A549 (cell line): ENCODE results near the gene PODN. TPM values are rescaled to one million over a fixed set of nuclear protein-coding genes. Genes with fewer than 3 reads are reported as not detected.

Experiments used
- ATAC-seq, 2 experiments: fragments of 200-7000 bp in 1 of 2; fragments of >200 bp in 1 of 2; cut with Nextera tagmentation in 1 of 2; cut with Tn5 transposase in 1 of 2; 3 replicates each; pipeline versions ENCODE4 v1.8.0 to v1.9.1; 2018 to 2020; ENCODE audit warnings: mild to moderate bottlenecking in 1 of 2, moderate library complexity in 1 of 2
- CTCF ChIA-PET: fragments of 300-600 bp; sonication (Branson Sonifier 250); formaldehyde crosslinking; extraction: SDS; loops from one replicate; lab custom pipeline; 2021; ENCODE audit warnings: antibody characterized with exemption, inconsistent platforms; lab: Yijun Ruan, JAX
- POLR2A ChIA-PET: fragments of 350-600 bp; formaldehyde crosslinking; extraction: SDS; loops from one replicate; lab custom pipeline; 2021; ENCODE audit warnings: antibody characterized with exemption, inconsistent platforms; lab: Yijun Ruan, JAX
- DNase-seq, 2 experiments: peaks; one replicate each; pipeline versions ENCODE4 v3.0.0 to v3.0.0-alpha.2; 2011 to 2016; ENCODE audit warnings: low read depth in 1 of 2, low spot score in 1 of 2
- FAIRE-seq: peaks from 2 replicates; lab custom pipeline; 2011; peaks lifted over from hg19 to GRCh38; lab: Jason Lieb, UNC
- H3K27ac ChIP-seq, 2 experiments: fragments of >200 bp; sonication (Bioruptor Twin); formaldehyde crosslinking; 3 replicates each; pipeline ENCODE4 v1.5.1; 2016 to 2017
- H3K4me1 ChIP-seq: fragments of >200 bp; sonication (Bioruptor Twin); formaldehyde crosslinking; 3 replicates; pipeline ENCODE4 v1.6.1; 2016
- H3K4me2 ChIP-seq: fragments of >200 bp; sonication (Bioruptor Twin); formaldehyde crosslinking; 3 replicates; pipeline ENCODE4 v1.6.1; 2016
- H3K4me3 ChIP-seq: fragments of >200 bp; sonication (Bioruptor Twin); formaldehyde crosslinking; 3 replicates; pipeline ENCODE4 v1.5.1; 2016
- H3K9me3 ChIP-seq: fragments of >200 bp; sonication (Bioruptor Twin); formaldehyde crosslinking; 3 replicates; pipeline ENCODE4 v1.6.1; 2016
- CBX2 ChIP-seq: fragments of 200-600 bp; sonication (generic); IDR thresholded peaks from 2 replicates; pipeline ENCODE4 v1.6.1; 2016; ENCODE audit warnings: low read depth, mild to moderate bottlenecking, borderline replicate concordance
- CEBPB ChIP-seq, 2 experiments: fragments of >200 bp in 1 of 2; sonication (Bioruptor Twin) in 1 of 2; formaldehyde crosslinking in 1 of 2; IDR thresholded peaks; 2 replicates each; pipeline ENCODE4 v1.6.1; 2012 to 2016
- HMGXB4 ChIP-seq: fragments of 250-450 bp; sonication (Bioruptor Pico); IDR thresholded peaks from 2 replicates; pipeline ENCODE4 v1.5.0; 2021; ENCODE audit warnings: mild to moderate bottlenecking, moderate library complexity, borderline replicate concordance
- KDM1A ChIP-seq: fragments of 200-600 bp; sonication (generic); IDR thresholded peaks from 2 replicates; pipeline ENCODE4 v1.6.1; 2016; ENCODE audit warnings: low read depth, mild to moderate bottlenecking
- MAFK ChIP-seq: fragments of 450-650 bp; IDR thresholded peaks from 2 replicates; pipeline ENCODE4 v1.6.1; 2014; ENCODE audit not compliant: partially characterized antibody
- PHF8 ChIP-seq: fragments of 200-600 bp; sonication (generic); IDR thresholded peaks from 2 replicates; pipeline ENCODE4 v1.6.1; 2016; ENCODE audit warnings: low read depth, mild to moderate bottlenecking, antibody characterized with exemption, moderate library complexity, borderline replicate concordance
- POLR2A ChIP-seq: IDR thresholded peaks from 2 replicates; pipeline ENCODE4 v1.6.1; 2012; ENCODE audit warnings: mild to moderate bottlenecking, low read length
- RAD21 ChIP-seq, 2 experiments: fragments of >200 bp in 1 of 2; sonication (Bioruptor Twin) in 1 of 2; formaldehyde crosslinking in 1 of 2; IDR thresholded peaks in 1 of 2; conservative IDR thresholded peaks in 1 of 2; 2 replicates in 1 of 2; 3 replicates in 1 of 2; pipeline ENCODE4 v1.6.1; 2012 to 2018; ENCODE audit warnings: inconsistent platforms in 1 of 2
- RARB ChIP-seq: fragments of 250-450 bp; sonication (Bioruptor Pico); IDR thresholded peaks from 2 replicates; pipeline ENCODE4 v1.8.0; 2021; ENCODE audit warnings: mild to moderate bottlenecking, moderate library complexity
- RCOR1 ChIP-seq: fragments of 150-350 bp; IDR thresholded peaks from 2 replicates; pipeline ENCODE4 v1.6.1; 2014; ENCODE audit warnings: antibody characterized with exemption, low read length, low read depth
- SMC3 ChIP-seq: fragments of >200 bp; sonication (Bioruptor Twin); formaldehyde crosslinking; IDR thresholded peaks from 3 replicates; pipeline ENCODE4 v1.6.1; 2018; ENCODE audit warnings: inconsistent platforms
- TFCP2L1 ChIP-seq: fragments of 250-450 bp; sonication (Bioruptor Pico); IDR thresholded peaks from 2 replicates; pipeline ENCODE4 v1.5.0; 2021; ENCODE audit warnings: mild to moderate bottlenecking
- ZFP36 ChIP-seq: fragments of 450-650 bp; IDR thresholded peaks from 2 replicates; pipeline ENCODE4 v1.6.1; 2014; ENCODE audit warnings: borderline replicate concordance; ENCODE audit not compliant: partially characterized antibody
- WGBS: methylation state at CpG from one replicate; pipeline ENCODE4 v1.1.6; 2017; ENCODE audit errors: missing lambda C conversion rate; 5-methylcytosine and 5-hydroxymethylcytosine counted together
- polyA plus RNA-seq, 4 experiments: library from polyadenylated mRNA; depleted of rRNA in 3 of 4; stranded (reverse); fragments of >200 nt; fragmentation: RNase III in 1 of 4; extraction: RNeasy Plus Mini Kit Qiagen cat#74134 plus additional on column Dnase treatment in 1 of 4; gene quantifications; 2 replicates in 3 of 4; 3 replicates in 1 of 4; pipeline ENCODE4 v1.2.3, GENCODE V29; 2011 to 2017
- TF ChIP-seq, protein P1 (sequence below): fragments of 150-350 bp; IDR thresholded peaks from 2 replicates; pipeline ENCODE4 v1.6.1; 2014; ENCODE audit warnings: low read depth, mild to moderate bottlenecking, low read length
- TF ChIP-seq, protein P2 (sequence below): IDR thresholded peaks from 2 replicates; pipeline ENCODE4 v1.6.1; 2012
- TF ChIP-seq, protein P3 (sequence below): fragments of >200 bp; sonication (Bioruptor Twin); formaldehyde crosslinking; IDR thresholded peaks from 2 replicates; pipeline ENCODE4 v1.6.1; 2016
- TF ChIP-seq, protein P4 (sequence below): fragments of 200-600 bp; sonication (generic); IDR thresholded peaks from 2 replicates; pipeline ENCODE4 v1.6.1; 2016; ENCODE audit warnings: antibody characterized with exemption, mild to moderate bottlenecking, moderate library complexity

PODN gene
- polyA plus RNA-seq, 2 of the 4 experiments (the other 2 are of a cell fraction) = 0.05 TPM; not detected in 1

DNA sequence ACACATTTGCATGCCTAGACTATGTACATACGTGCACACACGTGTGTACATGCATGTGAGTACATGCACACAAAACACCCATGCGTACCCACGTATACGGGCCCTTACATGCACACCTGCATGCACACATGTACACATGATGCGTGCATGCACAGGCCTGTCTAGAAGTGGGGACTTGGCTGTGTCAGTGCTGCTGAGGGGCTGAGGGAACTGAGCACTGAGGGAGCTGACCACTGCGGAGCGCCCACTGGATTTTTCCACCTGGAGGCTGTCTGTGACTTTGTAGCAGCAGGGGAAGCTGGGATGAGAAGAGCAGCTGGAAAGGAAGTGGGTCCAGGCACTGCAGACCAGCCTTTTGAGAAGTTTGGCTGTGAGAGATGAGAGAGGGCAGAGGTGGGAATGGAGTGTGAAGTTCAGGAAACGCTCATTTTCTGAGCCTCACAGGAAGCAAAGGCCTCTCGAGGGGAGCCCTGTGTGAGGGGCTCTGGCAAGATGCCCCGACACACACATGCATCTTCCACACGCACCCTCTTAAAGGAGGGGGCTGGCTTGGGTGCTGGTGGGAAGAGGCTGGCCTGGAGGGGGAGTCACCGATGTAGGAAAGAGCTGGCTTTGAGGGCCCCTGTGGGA lies 20.9 kb downstream of the PODN start:
- ATAC-seq (no peak), DNase-seq (no peak), FAIRE-seq (no peak)
- ChIA-PET POLR2A (no interaction called here), CTCF (no interaction called here)
- Histone ChIP-seq H3K9me3 (no peaks in the 10 kb centered on the region), H3K4me3 (no peak overlapping the region), H3K4me2 (no peak overlapping the region), H3K27ac (no peak overlapping the region), H3K4me1 (peaks cover 8% of the 10 kb centered on the region; the same call in 2 of the 3 replicates)
- 93% methylated on average over 13 of the region's 13 CpGs for WGBS
- TF ChIP-seq HMGXB4 (CRISPR knock-in tag) (no peak), RAD21 (conservative IDR thresholded peaks at IDR 0.05 in 1 of 2, IDR thresholded peaks at IDR 0.05 in 1 of 2) (no peak), CBX2 (no peak), ZFP36 (no peak), RARB (CRISPR knock-in tag) (no peak), MAFK (no peak), POLR2A (no peak), SMC3 (no peak), CEBPB (IDR thresholded peaks at IDR 0.05) (no peak), PHF8 (no peak), TFCP2L1 (CRISPR knock-in tag) (no peak), RCOR1 (no peak), KDM1A (no peak)
- TF ChIP-seq, protein P1, sequence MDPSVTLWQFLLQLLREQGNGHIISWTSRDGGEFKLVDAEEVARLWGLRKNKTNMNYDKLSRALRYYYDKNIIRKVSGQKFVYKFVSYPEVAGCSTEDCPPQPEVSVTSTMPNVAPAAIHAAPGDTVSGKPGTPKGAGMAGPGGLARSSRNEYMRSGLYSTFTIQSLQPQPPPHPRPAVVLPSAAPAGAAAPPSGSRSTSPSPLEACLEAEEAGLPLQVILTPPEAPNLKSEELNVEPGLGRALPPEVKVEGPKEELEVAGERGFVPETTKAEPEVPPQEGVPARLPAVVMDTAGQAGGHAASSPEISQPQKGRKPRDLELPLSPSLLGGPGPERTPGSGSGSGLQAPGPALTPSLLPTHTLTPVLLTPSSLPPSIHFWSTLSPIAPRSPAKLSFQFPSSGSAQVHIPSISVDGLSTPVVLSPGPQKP = no peak
- TF ChIP-seq, protein P2, sequence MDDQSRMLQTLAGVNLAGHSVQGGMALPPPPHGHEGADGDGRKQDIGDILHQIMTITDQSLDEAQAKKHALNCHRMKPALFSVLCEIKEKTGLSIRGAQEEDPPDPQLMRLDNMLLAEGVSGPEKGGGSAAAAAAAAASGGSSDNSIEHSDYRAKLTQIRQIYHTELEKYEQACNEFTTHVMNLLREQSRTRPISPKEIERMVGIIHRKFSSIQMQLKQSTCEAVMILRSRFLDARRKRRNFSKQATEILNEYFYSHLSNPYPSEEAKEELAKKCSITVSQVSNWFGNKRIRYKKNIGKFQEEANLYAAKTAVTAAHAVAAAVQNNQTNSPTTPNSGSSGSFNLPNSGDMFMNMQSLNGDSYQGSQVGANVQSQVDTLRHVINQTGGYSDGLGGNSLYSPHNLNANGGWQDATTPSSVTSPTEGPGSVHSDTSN = no peak
- TF ChIP-seq, protein P3, sequence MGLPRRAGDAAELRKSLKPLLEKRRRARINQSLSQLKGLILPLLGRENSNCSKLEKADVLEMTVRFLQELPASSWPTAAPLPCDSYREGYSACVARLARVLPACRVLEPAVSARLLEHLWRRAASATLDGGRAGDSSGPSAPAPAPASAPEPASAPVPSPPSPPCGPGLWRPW = no peak
- TF ChIP-seq, protein P4, sequence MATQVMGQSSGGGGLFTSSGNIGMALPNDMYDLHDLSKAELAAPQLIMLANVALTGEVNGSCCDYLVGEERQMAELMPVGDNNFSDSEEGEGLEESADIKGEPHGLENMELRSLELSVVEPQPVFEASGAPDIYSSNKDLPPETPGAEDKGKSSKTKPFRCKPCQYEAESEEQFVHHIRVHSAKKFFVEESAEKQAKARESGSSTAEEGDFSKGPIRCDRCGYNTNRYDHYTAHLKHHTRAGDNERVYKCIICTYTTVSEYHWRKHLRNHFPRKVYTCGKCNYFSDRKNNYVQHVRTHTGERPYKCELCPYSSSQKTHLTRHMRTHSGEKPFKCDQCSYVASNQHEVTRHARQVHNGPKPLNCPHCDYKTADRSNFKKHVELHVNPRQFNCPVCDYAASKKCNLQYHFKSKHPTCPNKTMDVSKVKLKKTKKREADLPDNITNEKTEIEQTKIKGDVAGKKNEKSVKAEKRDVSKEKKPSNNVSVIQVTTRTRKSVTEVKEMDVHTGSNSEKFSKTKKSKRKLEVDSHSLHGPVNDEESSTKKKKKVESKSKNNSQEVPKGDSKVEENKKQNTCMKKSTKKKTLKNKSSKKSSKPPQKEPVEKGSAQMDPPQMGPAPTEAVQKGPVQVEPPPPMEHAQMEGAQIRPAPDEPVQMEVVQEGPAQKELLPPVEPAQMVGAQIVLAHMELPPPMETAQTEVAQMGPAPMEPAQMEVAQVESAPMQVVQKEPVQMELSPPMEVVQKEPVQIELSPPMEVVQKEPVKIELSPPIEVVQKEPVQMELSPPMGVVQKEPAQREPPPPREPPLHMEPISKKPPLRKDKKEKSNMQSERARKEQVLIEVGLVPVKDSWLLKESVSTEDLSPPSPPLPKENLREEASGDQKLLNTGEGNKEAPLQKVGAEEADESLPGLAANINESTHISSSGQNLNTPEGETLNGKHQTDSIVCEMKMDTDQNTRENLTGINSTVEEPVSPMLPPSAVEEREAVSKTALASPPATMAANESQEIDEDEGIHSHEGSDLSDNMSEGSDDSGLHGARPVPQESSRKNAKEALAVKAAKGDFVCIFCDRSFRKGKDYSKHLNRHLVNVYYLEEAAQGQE = no peak
